SK-N-SH treated with all-trans-retinoic acid at 6 μM for 48 hours (cell line): ENCODE data around the gene ODC1.
A peak's percentile ranks its signal among the peaks of the same experiment; 100 is the strongest.

Experiments used
- ATAC-seq: fragments of 200-7000 bp; cut with Tn5 transposase; 3 replicates; pipeline ENCODE4 v1.9.1; 2020; ENCODE audit warnings: mild to moderate bottlenecking, moderate library complexity
- ARNTL ChIP-seq: fragments of 450-650 bp; formaldehyde crosslinking; IDR thresholded peaks from 2 replicates; pipeline ENCODE4 v1.5.0; 2020; ENCODE audit warnings: low read depth, mild to moderate bottlenecking, moderate library complexity, borderline replicate concordance
- BACH2 ChIP-seq: fragments of 250-450 bp; sonication (Bioruptor Pico); IDR thresholded peaks from 2 replicates; pipeline ENCODE4 v1.9.0; 2021; ENCODE audit warnings: mild to moderate bottlenecking, borderline replicate concordance
- CREB5 ChIP-seq: fragments of 250-450 bp; sonication (Bioruptor Pico); IDR thresholded peaks from 2 replicates; pipeline ENCODE4 v1.5.1; 2020; ENCODE audit warnings: low read depth, mild to moderate bottlenecking, moderate library complexity
- CSRNP3 ChIP-seq: fragments of 250-450 bp; sonication (Bioruptor Pico); IDR thresholded peaks from 2 replicates; pipeline ENCODE4 v1.5.1; 2021; ENCODE audit warnings: mild to moderate bottlenecking, moderate library complexity
- ESRRG ChIP-seq: fragments of 250-450 bp; sonication (Bioruptor Pico); IDR thresholded peaks from 2 replicates; pipeline ENCODE4 v1.6.1; 2021; ENCODE audit warnings: mild to moderate bottlenecking
- GLIS3 ChIP-seq: fragments of 250-450 bp; sonication (Bioruptor Pico); IDR thresholded peaks from 2 replicates; pipeline ENCODE4 v1.5.0; 2020; ENCODE audit warnings: mild to moderate bottlenecking, moderate library complexity
- ISL1 ChIP-seq: fragments of 250-450 bp; sonication (Bioruptor Pico); IDR thresholded peaks from 2 replicates; pipeline ENCODE4 v2.1.2; 2022; ENCODE audit warnings: mild to moderate bottlenecking, moderate library complexity
- OSR1 ChIP-seq: fragments of 250-450 bp; sonication (Bioruptor Pico); IDR thresholded peaks from 2 replicates; pipeline ENCODE4 v1.8.0; 2022; ENCODE audit warnings: moderate library complexity, mild to moderate bottlenecking, inconsistent platforms
- POU6F1 ChIP-seq: fragments of 250-450 bp; sonication (Bioruptor Pico); IDR thresholded peaks from 2 replicates; pipeline ENCODE4 v1.8.0; 2021; ENCODE audit warnings: low read depth, mild to moderate bottlenecking, moderate library complexity, borderline replicate concordance
- PPARA ChIP-seq: fragments of 250-450 bp; sonication (Bioruptor Pico); IDR thresholded peaks from 2 replicates; pipeline ENCODE4 v1.5.0; 2020; ENCODE audit warnings: mild to moderate bottlenecking, borderline replicate concordance
- RARB ChIP-seq: fragments of 250-450 bp; sonication (Bioruptor Pico); IDR thresholded peaks from 2 replicates; pipeline ENCODE4 v1.8.0; 2021; ENCODE audit warnings: mild to moderate bottlenecking, moderate library complexity
- SNAI2 ChIP-seq: fragments of 250-450 bp; sonication (Bioruptor Pico); IDR thresholded peaks from 2 replicates; pipeline ENCODE4 v1.5.0; 2020; ENCODE audit warnings: mild to moderate bottlenecking, moderate library complexity
- TCF4 ChIP-seq: fragments of 250-450 bp; sonication (Bioruptor Pico); IDR thresholded peaks from 2 replicates; pipeline ENCODE4 v1.8.0; 2021; ENCODE audit warnings: mild to moderate bottlenecking, moderate library complexity, borderline replicate concordance
- TOX ChIP-seq: fragments of 250-450 bp; sonication (Bioruptor Pico); IDR thresholded peaks from 2 replicates; pipeline ENCODE4 v1.8.0; 2021; ENCODE audit warnings: mild to moderate bottlenecking, moderate library complexity, borderline replicate concordance
- TSHZ2 ChIP-seq: fragments of 250-450 bp; sonication (Bioruptor Pico); IDR thresholded peaks from 2 replicates; pipeline ENCODE4 v1.5.0; 2020; ENCODE audit warnings: mild to moderate bottlenecking, moderate library complexity
- ZC3H10 ChIP-seq: fragments of 250-450 bp; sonication (Bioruptor Pico); IDR thresholded peaks from 2 replicates; pipeline ENCODE4 v1.5.1; 2021; ENCODE audit warnings: mild to moderate bottlenecking, moderate library complexity
- ZFP30 ChIP-seq: fragments of 450-650 bp; formaldehyde crosslinking; IDR thresholded peaks from 2 replicates; pipeline ENCODE4 v1.5.0; 2022; ENCODE audit warnings: mild to moderate bottlenecking, moderate library complexity
- ZNF565 ChIP-seq: fragments of 450-650 bp; formaldehyde crosslinking; conservative IDR thresholded peaks from 2 replicates; pipeline ENCODE4 v1.5.0; 2020; ENCODE audit warnings: low read depth, mild to moderate bottlenecking, moderate library complexity
- ZNF70 ChIP-seq: fragments of 450-650 bp; formaldehyde crosslinking; IDR thresholded peaks from 2 replicates; pipeline ENCODE4 v1.5.0; 2020; ENCODE audit warnings: mild to moderate bottlenecking, moderate library complexity
- ZNF8 ChIP-seq: fragments of 450-650 bp; formaldehyde crosslinking; IDR thresholded peaks from 2 replicates; pipeline ENCODE4 v1.5.0; 2020; ENCODE audit warnings: mild to moderate bottlenecking, moderate library complexity
- TF ChIP-seq, protein P1 (sequence below): fragments of 250-450 bp; sonication (Bioruptor Pico); IDR thresholded peaks from 2 replicates; pipeline ENCODE4 v1.8.0; 2020; ENCODE audit warnings: mild to moderate bottlenecking, moderate library complexity, borderline replicate concordance

The ODC1 gene

GRCh38 chr2:10437806-10438205 lies 10.3 kb downstream of the ODC1 start:
- no peak for TF ChIP-seq RARB (CRISPR knock-in tag)
- no peak for TF ChIP-seq GLIS3 (CRISPR knock-in tag)
- TF ChIP-seq TCF4 (CRISPR knock-in tag): no peak
- TF ChIP-seq ZC3H10 (CRISPR knock-in tag): no peak
- TF ChIP-seq ZNF565 (CRISPR knock-in tag): no peak
- TF ChIP-seq ESRRG (CRISPR knock-in tag): no peak
- no peak for TF ChIP-seq POU6F1 (CRISPR knock-in tag)
- no peak for TF ChIP-seq ZNF8 (CRISPR knock-in tag)
- TF ChIP-seq, protein P1, sequence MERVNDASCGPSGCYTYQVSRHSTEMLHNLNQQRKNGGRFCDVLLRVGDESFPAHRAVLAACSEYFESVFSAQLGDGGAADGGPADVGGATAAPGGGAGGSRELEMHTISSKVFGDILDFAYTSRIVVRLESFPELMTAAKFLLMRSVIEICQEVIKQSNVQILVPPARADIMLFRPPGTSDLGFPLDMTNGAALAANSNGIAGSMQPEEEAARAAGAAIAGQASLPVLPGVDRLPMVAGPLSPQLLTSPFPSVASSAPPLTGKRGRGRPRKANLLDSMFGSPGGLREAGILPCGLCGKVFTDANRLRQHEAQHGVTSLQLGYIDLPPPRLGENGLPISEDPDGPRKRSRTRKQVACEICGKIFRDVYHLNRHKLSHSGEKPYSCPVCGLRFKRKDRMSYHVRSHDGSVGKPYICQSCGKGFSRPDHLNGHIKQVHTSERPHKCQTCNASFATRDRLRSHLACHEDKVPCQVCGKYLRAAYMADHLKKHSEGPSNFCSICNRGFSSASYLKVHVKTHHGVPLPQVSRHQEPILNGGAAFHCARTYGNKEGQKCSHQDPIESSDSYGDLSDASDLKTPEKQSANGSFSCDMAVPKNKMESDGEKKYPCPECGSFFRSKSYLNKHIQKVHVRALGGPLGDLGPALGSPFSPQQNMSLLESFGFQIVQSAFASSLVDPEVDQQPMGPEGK (CRISPR knock-in tag): no peak
- no peak for TF ChIP-seq TSHZ2 (CRISPR knock-in tag)
- no peak for TF ChIP-seq ZFP30
- TF ChIP-seq BACH2 (CRISPR knock-in tag): no peak
- TF ChIP-seq TOX (CRISPR knock-in tag): no peak
- no peak for ATAC-seq

- peak; percentile 1; the same call in 2 of the 3 replicates for ATAC-seq
- TF ChIP-seq ISL1 (no peak), ZC3H10 (CRISPR knock-in tag) (no peak), CREB5 (no peak), CSRNP3 (CRISPR knock-in tag) (no peak), ZNF565 (CRISPR knock-in tag) (no peak), SNAI2 (no peak), BACH2 (CRISPR knock-in tag) (no peak), OSR1 (CRISPR knock-in tag) (no peak), GLIS3 (CRISPR knock-in tag) (no peak), PPARA (CRISPR knock-in tag) (no peak), ZNF8 (CRISPR knock-in tag) (no peak), ARNTL (CRISPR knock-in tag) (no peak), POU6F1 (CRISPR knock-in tag) (no peak), ZNF70 (CRISPR knock-in tag) (no peak)
- TF ChIP-seq, protein P1 (CRISPR knock-in tag): no peak
Measured at GRCh38 chr2:10436583-10437110, 11.5 kb downstream of the ODC1 start.
